Measurements from ENCODE around the gene FSTL1. TPM values are rescaled to one million over a fixed set of nuclear protein-coding genes. Genes with fewer than 3 reads are reported as not detected.

FSTL1 gene
- total and polyA plus RNA-seq, 2 of the 8 experiments (the other 6 are each of a cell fraction or from before 2014, with no cell fraction given), result 158 to 516 TPM

DNA sequence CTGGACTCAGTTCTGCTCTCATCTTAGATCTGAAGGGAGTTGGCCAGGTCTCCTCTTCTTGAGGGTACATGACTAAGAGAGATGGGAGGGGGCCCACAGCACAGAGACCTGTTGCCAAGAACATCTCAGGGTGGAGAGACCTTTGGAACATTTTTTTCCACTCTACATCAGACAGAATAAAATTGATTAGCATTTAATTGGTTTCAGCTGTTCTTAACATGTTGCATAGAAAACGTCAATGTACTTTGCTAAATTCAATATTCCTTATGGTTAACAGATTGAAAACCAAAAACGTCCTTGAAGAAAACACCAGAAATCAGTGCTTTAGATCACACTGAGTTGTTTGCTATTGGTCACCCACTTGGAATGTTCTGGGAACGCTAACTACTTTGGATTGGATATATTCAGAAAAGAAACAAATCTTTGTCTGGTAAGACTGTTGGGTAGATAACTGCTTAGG is 36.4 kb upstream of the FSTL1 start:
- Histone ChIP-seq H3K27ac (ENCODE audit: low read depth, low read length) (no peak overlapping the region), H4K5ac (ENCODE audit: insufficient read length, low read depth, low read length) (no peak overlapping the region), H3K79me2 (ENCODE audit: control insufficient read depth in 1 of 2, insufficient read depth in 2 of 2, low read length in 2 of 2) (no peaks in the 10 kb centered on the region), H3K14ac (ENCODE audit: insufficient read length) (no peak overlapping the region), H2BK15ac (ENCODE audit: low read length) (no peak overlapping the region), H4K8ac (ENCODE audit: extremely low read depth, insufficient read depth, low read length) (no peak overlapping the region), H2AK5ac (ENCODE audit: low read depth, low read length) (no peak overlapping the region), H4K20me1 (replicated peaks in 1 of 2; ENCODE audit: control insufficient read depth in 1 of 2, insufficient read depth in 2 of 2, low read length in 2 of 2) (no peaks in the 10 kb centered on the region), H2AFZ (ENCODE audit: low read length) (no peak overlapping the region), H3K18ac (ENCODE audit: extremely low read depth, low read length) (no peak overlapping the region), H3K79me1 (ENCODE audit: low read depth, low read length) (no peaks in the 10 kb centered on the region), H3K4me1 (replicated peaks in 1 of 4; ENCODE audit: control insufficient read depth in 3 of 4, insufficient read depth in 4 of 4, low read length in 3 of 4) (peaks cover 0 to 8% (median 5%) of the 10 kb centered on the region in 4 experiments; a peak in 2 of 7 replicates), H4K91ac (replicated peaks; ENCODE audit: insufficient read length, low read length) (no peak overlapping the region), H2BK5ac (ENCODE audit: low read depth, low read length) (no peak overlapping the region), H3K36me3 (ENCODE audit: control insufficient read depth in 2 of 4, insufficient read depth in 4 of 4, low read length in 3 of 4) (no peaks in the 10 kb centered on the region; a peak in 1 of 8 replicates), H3K4me2 (ENCODE audit: insufficient read depth in 1 of 2, low read depth in 2 of 2, low read length in 2 of 2) (no peak overlapping the region), H3K23ac (ENCODE audit: insufficient read length) (no peak overlapping the region), H3K23me2 (ENCODE audit: low read depth, low read length) (no peaks in the 10 kb centered on the region), H3K56ac (replicated peaks; ENCODE audit: insufficient read length, low read depth, low read length) (no peak overlapping the region), H3K9me3 (ENCODE audit: insufficient read depth in 2 of 2, low read depth in 1 of 2, low read length in 1 of 2) (no peaks in the 10 kb centered on the region), H3K4ac (replicated peaks; ENCODE audit: insufficient read length, low read depth, low read length) (no peak overlapping the region), H2BK120ac (replicated peaks; ENCODE audit: low read depth, low read length) (no peak overlapping the region), H3K4me3 (ENCODE audit: extremely low read depth in 1 of 4, insufficient read depth in 2 of 4, low read depth in 3 of 4, low read length in 4 of 4) (no peak overlapping the region), H2BK20ac (ENCODE audit: low read length) (no peak overlapping the region), H3K9ac (replicated peaks in 1 of 4; ENCODE audit: extremely low read depth in 1 of 4, low read depth in 3 of 4, low read length in 3 of 4) (no peak overlapping the region), H2BK12ac (ENCODE audit: low read depth, low read length) (no peak overlapping the region), H3K27me3 (replicated peaks in 1 of 4; ENCODE audit: control insufficient read depth in 3 of 4, extremely low read depth in 1 of 4, insufficient read depth in 3 of 4, low read length in 3 of 4) (no peaks in the 10 kb centered on the region)
- DNase-seq (ENCODE audit: low read depth in 1 of 2, low spot score in 2 of 2) (no peak), FAIRE-seq (no peak)
- CTCF ChIA-PET (ENCODE audit: partially characterized antibody), result interaction anchor here (0.8 to 1.6 kb wide), 3 partner anchors 9 to 38 kb away, joined by 3 to 5 read pairs (median 4); no protein-coding TSS in a partner anchor
- POLR2A ChIA-PET (ENCODE audit: partially characterized antibody), result no interaction called here
- WGBS, 2 experiments (ENCODE audit: extremely low coverage in 1 of 2, insufficient coverage in 1 of 2, insufficient read length in 1 of 2, insufficient replicate concordance in 2 of 2, low coverage in 1 of 2, low lambda C conversion rate in 2 of 2, missing lambda C conversion rate in 1 of 2), result 81% methylated on average over 3 of the region's 3 CpGs; no CpG with 5 or more reads in 1 of the 2 experiments
- TF ChIP-seq CBX5 (IDR thresholded peaks at IDR 0.05; ENCODE audit: low read depth, low read length) (no peak), JUN (IDR thresholded peaks at IDR 0.05; ENCODE audit: low read depth, low read length) (no peak), SIX5 (IDR thresholded peaks at IDR 0.05; ENCODE audit: low read depth, low read length) (no peak), CTBP2 (IDR thresholded peaks at IDR 0.05; ENCODE audit: borderline replicate concordance, insufficient read depth, insufficient read length, low read length) (no peak), BCL11A (IDR thresholded peaks at IDR 0.05; ENCODE audit: low read depth in 2 of 2, low read length in 2 of 2) (no peak), HDAC6 (IDR thresholded peaks at IDR 0.05; ENCODE audit: low read depth, low read length) (no peak), KDM1A (IDR thresholded peaks at IDR 0.05; ENCODE audit: borderline replicate concordance, low read length) (no peak), RXRA (IDR thresholded peaks at IDR 0.05; ENCODE audit: insufficient read depth, low read depth, low read length) (no peak), BACH1 (IDR thresholded peaks at IDR 0.05; ENCODE audit: low read length) (no peak), CEBPB (IDR thresholded peaks at IDR 0.05; ENCODE audit: low read depth, low read length) (no peak), CHD2 (IDR thresholded peaks at IDR 0.05; ENCODE audit: low read length) (no peak), RNF2 (IDR thresholded peaks at IDR 0.05; ENCODE audit: borderline replicate concordance, low read depth, low read length, missing control alignments, poor library complexity, severe bottlenecking) (no peak)
- TF ChIP-seq, protein P1, sequence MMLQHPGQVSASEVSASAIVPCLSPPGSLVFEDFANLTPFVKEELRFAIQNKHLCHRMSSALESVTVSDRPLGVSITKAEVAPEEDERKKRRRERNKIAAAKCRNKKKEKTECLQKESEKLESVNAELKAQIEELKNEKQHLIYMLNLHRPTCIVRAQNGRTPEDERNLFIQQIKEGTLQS (IDR thresholded peaks at IDR 0.05; ENCODE audit: insufficient read depth, low read depth, low read length), result no peak
